H1 (cell line): ENCODE measurements around the gene OR1E2. TPM values are rescaled to one million over a fixed set of nuclear protein-coding genes. Genes with fewer than 3 reads are reported as not detected.

Experiments
- CTCF ChIA-PET: fragments of 300-600 bp; sonication (Branson Sonifier 250); formaldehyde crosslinking; loops from one replicate; lab custom pipeline; 2021; ENCODE audit not compliant: partially characterized antibody; lab: Charles Lee
- POLR2A ChIA-PET: fragments of 300-600 bp; sonication (Branson Sonifier 250); formaldehyde crosslinking; loops from one replicate; lab custom pipeline; 2021; ENCODE audit warnings: inconsistent platforms; ENCODE audit not compliant: partially characterized antibody; lab: Charles Lee
- DNase-seq, 2 experiments: peaks; one replicate each; pipeline versions ENCODE4 v3.0.0 to v3.0.0-alpha.2; 2010 to 2022; ENCODE audit warnings: low spot score in 2 of 2, low read depth in 1 of 2, mixed read lengths in 1 of 2
- FAIRE-seq: peaks from 2 replicates; lab custom pipeline; 2011; peaks lifted over from hg19 to GRCh38; lab: Jason Lieb, UNC
- H2AFZ ChIP-seq: 2 replicates; pipeline ENCODE4 v1.8.1; 2012; ENCODE audit warnings: low read length, inconsistent platforms
- H2AK5ac ChIP-seq: 2 replicates; pipeline ENCODE4 v1.6.1; 2013; ENCODE audit warnings: low read depth, low read length
- H2BK120ac ChIP-seq: replicated peaks from 2 replicates; pipeline ENCODE3; 2013; ENCODE audit warnings: low read depth, low read length, inconsistent platforms
- H2BK12ac ChIP-seq: 2 replicates; pipeline ENCODE4 v1.6.1; 2013; ENCODE audit warnings: low read depth, low read length
- H2BK15ac ChIP-seq: 2 replicates; pipeline ENCODE4 v1.6.1; 2013; ENCODE audit warnings: low read length
- H2BK20ac ChIP-seq: 2 replicates; pipeline ENCODE4 v1.6.1; 2013; ENCODE audit warnings: low read length
- H2BK5ac ChIP-seq: 2 replicates; pipeline ENCODE4 v1.6.1; 2013; ENCODE audit warnings: low read depth, low read length
- H3K14ac ChIP-seq: 2 replicates; pipeline ENCODE4 v1.6.1; 2013; ENCODE audit warnings: inconsistent platforms; ENCODE audit not compliant: insufficient read length
- H3K18ac ChIP-seq: 2 replicates; pipeline ENCODE4 v1.6.1; 2013; ENCODE audit warnings: low read length; ENCODE audit errors: extremely low read depth
- H3K23ac ChIP-seq: 2 replicates; pipeline ENCODE4 v1.6.1; 2013; ENCODE audit warnings: inconsistent platforms; ENCODE audit not compliant: insufficient read length
- H3K23me2 ChIP-seq: 2 replicates; pipeline ENCODE4 v1.6.1; 2013; ENCODE audit warnings: low read depth, low read length
- H3K27ac ChIP-seq: 2 replicates; pipeline ENCODE4 v1.6.1; 2011; ENCODE audit warnings: low read depth, low read length, inconsistent platforms
- H3K27me3 ChIP-seq, 4 experiments: replicated peaks in 1 of 4; 1 replicate in 1 of 4; 2 replicates in 3 of 4; pipeline versions ENCODE4 v1.6.1 to v1.8.1; 2011 to 2013; ENCODE audit warnings: low read length in 3 of 4, mild to moderate bottlenecking in 3 of 4, inconsistent platforms in 2 of 4, mixed read lengths in 2 of 4, moderate library complexity in 1 of 4; ENCODE audit not compliant: control insufficient read depth in 3 of 4, insufficient read depth in 3 of 4; ENCODE audit errors: extremely low read depth in 1 of 4
- H3K36me3 ChIP-seq, 4 experiments: 2 replicates each; pipeline versions ENCODE4 v1.6.1 to v1.8.1; 2011 to 2013; ENCODE audit warnings: mild to moderate bottlenecking in 4 of 4, low read length in 3 of 4, moderate library complexity in 2 of 4, control low read depth in 1 of 4, inconsistent platforms in 1 of 4; ENCODE audit not compliant: insufficient read depth in 4 of 4, control insufficient read depth in 2 of 4
- H3K4ac ChIP-seq: replicated peaks from 2 replicates; pipeline ENCODE3; 2013; ENCODE audit warnings: low read length, low read depth, mixed read lengths, inconsistent platforms; ENCODE audit not compliant: insufficient read length
- H3K4me1 ChIP-seq, 4 experiments: replicated peaks in 1 of 4; 1 replicate in 1 of 4; 2 replicates in 3 of 4; pipeline versions ENCODE4 v1.6.1 to v1.8.1; 2011 to 2013; ENCODE audit warnings: low read length in 3 of 4, inconsistent platforms in 2 of 4, mixed read lengths in 1 of 4; ENCODE audit not compliant: insufficient read depth in 4 of 4, control insufficient read depth in 3 of 4
- H3K4me2 ChIP-seq, 2 experiments: 2 replicates each; pipeline versions ENCODE4 v1.6.1 to v1.8.1; 2011 to 2013; ENCODE audit warnings: low read depth in 2 of 2, low read length in 2 of 2, control low read depth in 1 of 2, inconsistent platforms in 1 of 2, mild to moderate bottlenecking in 1 of 2; ENCODE audit not compliant: insufficient read depth in 1 of 2
- H3K4me3 ChIP-seq, 4 experiments: fragments of 200-600, 300-600 bp in 1 of 4; sonication (generic), shearing (Covaris generic), sonication (Bioruptor Twin) in 1 of 4; 2 replicates each; pipeline versions ENCODE4 v1.5.1 to v1.8.1; 2011 to 2016; ENCODE audit warnings: low read length in 4 of 4, low read depth in 3 of 4, control low read depth in 2 of 4, inconsistent platforms in 2 of 4, mild to moderate bottlenecking in 2 of 4, mixed read lengths in 1 of 4, moderate library complexity in 1 of 4; ENCODE audit not compliant: insufficient read depth in 2 of 4; ENCODE audit errors: extremely low read depth in 1 of 4
- H3K56ac ChIP-seq: replicated peaks from 2 replicates; pipeline ENCODE3; 2013; ENCODE audit warnings: low read depth, mild to moderate bottlenecking, mixed read lengths, low read length, inconsistent platforms; ENCODE audit not compliant: insufficient read length
- H3K79me1 ChIP-seq: 2 replicates; pipeline ENCODE4 v1.6.1; 2013; ENCODE audit warnings: low read depth, low read length, control low read depth
- H3K79me2 ChIP-seq, 2 experiments: 2 replicates each; pipeline versions ENCODE4 v1.6.1 to v1.8.1; 2012 to 2013; ENCODE audit warnings: low read length in 2 of 2, mild to moderate bottlenecking in 2 of 2, inconsistent platforms in 1 of 2; ENCODE audit not compliant: insufficient read depth in 2 of 2, control insufficient read depth in 1 of 2
- H3K9ac ChIP-seq, 4 experiments: replicated peaks in 1 of 4; 1 replicate in 1 of 4; 2 replicates in 3 of 4; pipeline versions ENCODE4 v1.6.1 to v1.8.1; 2011 to 2013; ENCODE audit warnings: low read depth in 3 of 4, low read length in 3 of 4, control low read depth in 2 of 4, mild to moderate bottlenecking in 2 of 4, moderate library complexity in 2 of 4, inconsistent platforms in 1 of 4; ENCODE audit errors: extremely low read depth in 1 of 4
- H3K9me3 ChIP-seq, 2 experiments: 2 replicates each; pipeline versions ENCODE4 v1.6.1 to v1.8.1; 2012 to 2013; ENCODE audit warnings: mild to moderate bottlenecking in 2 of 2, moderate library complexity in 2 of 2, control low read depth in 1 of 2, inconsistent platforms in 1 of 2, low read depth in 1 of 2, low read length in 1 of 2, mixed read lengths in 1 of 2; ENCODE audit not compliant: insufficient read depth in 2 of 2
- H4K20me1 ChIP-seq, 2 experiments: replicated peaks in 1 of 2; 2 replicates each; pipeline versions ENCODE3 to v1.8.1; 2011 to 2013; ENCODE audit warnings: inconsistent platforms in 2 of 2, low read length in 2 of 2, mild to moderate bottlenecking in 1 of 2; ENCODE audit not compliant: insufficient read depth in 2 of 2, control insufficient read depth in 1 of 2
- H4K5ac ChIP-seq: 2 replicates; pipeline ENCODE4 v1.6.1; 2013; ENCODE audit warnings: low read length, low read depth, mixed read lengths, inconsistent platforms; ENCODE audit not compliant: insufficient read length
- H4K8ac ChIP-seq: 2 replicates; pipeline ENCODE4 v1.8.0; 2013; ENCODE audit warnings: mild to moderate bottlenecking, moderate library complexity, low read length, inconsistent platforms; ENCODE audit not compliant: insufficient read depth; ENCODE audit errors: extremely low read depth
- H4K91ac ChIP-seq: replicated peaks from 2 replicates; pipeline ENCODE3; 2013; ENCODE audit warnings: low read length, mixed read lengths, inconsistent platforms; ENCODE audit not compliant: insufficient read length
- ATF2 ChIP-seq: IDR thresholded peaks from 2 replicates; pipeline ENCODE4 v1.6.1; 2012; ENCODE audit warnings: low read length, inconsistent platforms
- CREB1 ChIP-seq: IDR thresholded peaks from 2 replicates; pipeline ENCODE4 v1.6.1; 2012; ENCODE audit warnings: inconsistent platforms
- EP300 ChIP-seq, 2 experiments: IDR thresholded peaks; 1 replicate in 1 of 2; 2 replicates in 1 of 2; pipeline ENCODE4 v1.6.1; 2011 to 2012; ENCODE audit warnings: low read depth in 2 of 2, low read length in 2 of 2, mild to moderate bottlenecking in 2 of 2, borderline replicate concordance in 1 of 2, inconsistent platforms in 1 of 2, moderate library complexity in 1 of 2
- HDAC6 ChIP-seq: IDR thresholded peaks from one replicate; pipeline ENCODE4 v1.7.1; 2012; ENCODE audit warnings: low read depth, mild to moderate bottlenecking, inconsistent platforms, low read length, moderate library complexity
- MAFK ChIP-seq: IDR thresholded peaks from 2 replicates; pipeline ENCODE4 v1.6.1; 2012; ENCODE audit warnings: low read depth, mild to moderate bottlenecking, improper control_type of control experiment, low read length
- POU5F1 ChIP-seq: IDR thresholded peaks from 2 replicates; pipeline ENCODE4 v1.6.1; 2011; ENCODE audit warnings: low read depth, mild to moderate bottlenecking, low read length, moderate library complexity
- YY1 ChIP-seq: IDR thresholded peaks from 2 replicates; pipeline ENCODE4 v1.6.1; 2011; ENCODE audit warnings: low read depth, mild to moderate bottlenecking, low read length
- WGBS, 2 experiments: shearing (Covaris generic) in 1 of 2; methylation state at CpG; one replicate each; pipeline versions ENCODE4 v1.1.6 to v1.1.7; 2013 to 2015; ENCODE audit warnings: low lambda C conversion rate in 2 of 2, mixed read lengths in 2 of 2, inconsistent platforms in 1 of 2, low coverage in 1 of 2, missing lambda C conversion rate in 1 of 2; ENCODE audit not compliant: insufficient replicate concordance in 2 of 2, insufficient coverage in 1 of 2, insufficient read length in 1 of 2; ENCODE audit errors: extremely low coverage in 1 of 2, missing lambda C conversion rate in 1 of 2; 5-methylcytosine and 5-hydroxymethylcytosine counted together
- polyA plus RNA-seq, 7 experiments: library from polyadenylated mRNA; depleted of rRNA in 3 of 7; stranded (reverse) in 5 of 7; unstranded in 2 of 7; fragments of >200 nt in 5 of 7; fragments of 200-250 nt in 2 of 7; gene quantifications; 1 replicate in 5 of 7; 2 replicates in 1 of 7; 4 replicates in 1 of 7; pipeline versions ENCODE4 v1.2.1 to v1.2.3, GENCODE V29; 2011 to 2013; ENCODE audit warnings: missing spikeins in 2 of 7, mixed read lengths in 2 of 7
- total RNA-seq: library from RNA; stranded (reverse); fragmentation: NEBNext Ultra II Directional; extraction: Animal tissue kit (Norgen Biotek cat#: 25700); gene quantifications from 2 replicates; pipeline ENCODE4 v1.2.1, GENCODE V29; 2021
- TF ChIP-seq, protein P1 (sequence below): IDR thresholded peaks from 2 replicates; pipeline ENCODE4 v1.6.1; 2012; ENCODE audit warnings: inconsistent platforms
- TF ChIP-seq, protein P2 (sequence below): IDR thresholded peaks from 2 replicates; pipeline ENCODE4 v1.6.1; 2011; ENCODE audit warnings: low read length, improper control_type of control experiment

OR1E2 gene
- total and polyA plus RNA-seq, 2 of the 8 experiments (the other 6 are each of a cell fraction or from before 2014, with no cell fraction given) = not detected

DNA sequence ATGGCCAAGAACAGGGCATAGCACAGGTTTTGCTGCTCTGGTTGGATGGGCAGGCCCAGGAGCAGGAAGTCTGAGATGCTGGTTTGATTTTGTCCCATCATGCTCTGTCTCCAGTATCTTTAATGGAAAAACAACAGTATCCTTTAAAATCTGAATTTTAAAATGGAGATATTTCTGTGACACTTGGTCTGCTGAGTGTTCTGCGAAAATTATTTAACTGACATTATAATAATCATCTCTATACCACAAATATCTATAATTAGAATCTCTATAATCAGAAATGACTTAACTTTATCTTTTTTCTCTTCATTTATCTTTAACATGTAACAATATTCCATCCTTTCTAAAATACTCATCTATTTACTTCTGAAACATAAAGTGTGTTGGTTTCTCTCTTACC, 35.3 kb downstream of the OR1E2 start, which contains the start of gene OR1E1:
OR1E1 (minus strand) TSS at position 101 of the 400 bp plus-strand sequence; CDS start at position 101, 0 bp downstream.
- Histone ChIP-seq H2AK5ac (no peak within 1 kb of the TSS), H4K8ac (no peak within 1 kb of the TSS), H3K4ac (no peak within 1 kb of the TSS), H3K56ac (no peak within 1 kb of the TSS), H4K5ac (no peak within 1 kb of the TSS), H4K91ac (no peak within 1 kb of the TSS), H3K14ac (no peak within 1 kb of the TSS), H3K4me1 (no peaks in the 10 kb centered on the region), H3K27me3 (no peaks in the 10 kb centered on the region), H3K36me3 (no peaks in the 10 kb centered on the region), H3K23me2 (no peaks in the 10 kb centered on the region), H3K79me2 (no peaks in the 10 kb centered on the region), H3K18ac (no peak within 1 kb of the TSS), H3K4me3 (no peak within 1 kb of the TSS), H3K4me2 (no peak within 1 kb of the TSS), H3K27ac (no peak within 1 kb of the TSS), H2BK12ac (no peak within 1 kb of the TSS), H3K9me3 (peaks cover 15 to 40% of the 10 kb centered on the region in 2 experiments), H2BK15ac (no peak within 1 kb of the TSS), H3K79me1 (no peaks in the 10 kb centered on the region), H2BK20ac (no peak within 1 kb of the TSS), H4K20me1 (no peaks in the 10 kb centered on the region), H2AFZ (no peak within 1 kb of the TSS), H3K23ac (no peak within 1 kb of the TSS), H3K9ac (no peak within 1 kb of the TSS), H2BK120ac (no peak within 1 kb of the TSS), H2BK5ac (no peak within 1 kb of the TSS)
- ChIA-PET CTCF (no interaction called here), POLR2A (no interaction called here)
- FAIRE-seq (no peak), DNase-seq (no peak)
- TF ChIP-seq HDAC6 (no peak), EP300 (IDR thresholded peaks at IDR 0.05; ENCODE audit: borderline replicate concordance in 1 of 2, low read depth in 2 of 2, low read length in 2 of 2) (no peak), MAFK (no peak), ATF2 (no peak), YY1 (no peak), CREB1 (no peak), POU5F1 (no peak)
- TF ChIP-seq, protein P1, sequence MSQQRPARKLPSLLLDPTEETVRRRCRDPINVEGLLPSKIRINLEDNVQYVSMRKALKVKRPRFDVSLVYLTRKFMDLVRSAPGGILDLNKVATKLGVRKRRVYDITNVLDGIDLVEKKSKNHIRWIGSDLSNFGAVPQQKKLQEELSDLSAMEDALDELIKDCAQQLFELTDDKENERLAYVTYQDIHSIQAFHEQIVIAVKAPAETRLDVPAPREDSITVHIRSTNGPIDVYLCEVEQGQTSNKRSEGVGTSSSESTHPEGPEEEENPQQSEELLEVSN = no peak
- TF ChIP-seq, protein P2, sequence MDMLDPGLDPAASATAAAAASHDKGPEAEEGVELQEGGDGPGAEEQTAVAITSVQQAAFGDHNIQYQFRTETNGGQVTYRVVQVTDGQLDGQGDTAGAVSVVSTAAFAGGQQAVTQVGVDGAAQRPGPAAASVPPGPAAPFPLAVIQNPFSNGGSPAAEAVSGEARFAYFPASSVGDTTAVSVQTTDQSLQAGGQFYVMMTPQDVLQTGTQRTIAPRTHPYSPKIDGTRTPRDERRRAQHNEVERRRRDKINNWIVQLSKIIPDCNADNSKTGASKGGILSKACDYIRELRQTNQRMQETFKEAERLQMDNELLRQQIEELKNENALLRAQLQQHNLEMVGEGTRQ = no peak
- WGBS, 2 experiments = 89% methylated on average over 1 of the region's 1 CpG; no CpG with 5 or more reads in 1 of the 2 experiments
